IMR-90 (cell line): ENCODE measurements around the gene CALN1. TPM values are rescaled to one million over a fixed set of nuclear protein-coding genes. Genes with fewer than 3 reads are reported as not detected.

ENCODE experiments used
- ATAC-seq: fragments of 200-7000 bp; cut with Tn5 transposase; 2 replicates; pipeline ENCODE4 v1.9.1; 2020; ENCODE audit warnings: low read depth, mild to moderate bottlenecking, moderate library complexity
- BruUV-seq: library from RNA; stranded (reverse); fragments of 400-500 nt; replicated peaks from 2 replicates; lab custom pipeline; 2021; lab: Mats Ljungman, UMichigan
- CTCF ChIA-PET: fragments of 300-600 bp; formaldehyde crosslinking; extraction: SDS; loops from one replicate; lab custom pipeline; 2021; ENCODE audit warnings: antibody characterized with exemption; lab: Yijun Ruan, JAX
- POLR2A ChIA-PET: fragments of 300-600 bp; sonication (Branson Sonifier 250); formaldehyde crosslinking; loops from one replicate; lab custom pipeline; 2022; ENCODE audit warnings: antibody characterized with exemption; ENCODE audit not compliant: unreplicated experiment; lab: Charles Lee
- DNase-seq: peaks from one replicate; pipeline ENCODE4 v3.0.0; 2013
- H2AFZ ChIP-seq: replicated peaks from 2 replicates; pipeline ENCODE3; 2013; ENCODE audit warnings: low read length, mild to moderate bottlenecking; ENCODE audit not compliant: poor library complexity
- H2AK5ac ChIP-seq: 2 replicates; pipeline ENCODE4 v1.6.1; 2013; ENCODE audit warnings: low read depth, low read length, inconsistent platforms
- H2AK9ac ChIP-seq: replicated peaks from 2 replicates; pipeline ENCODE3; 2013; ENCODE audit warnings: mild to moderate bottlenecking, low read depth, low read length, moderate library complexity; ENCODE audit not compliant: poor library complexity
- H2BK120ac ChIP-seq: 2 replicates; pipeline ENCODE4 v1.6.1; 2013; ENCODE audit warnings: low read depth, low read length, inconsistent platforms
- H2BK15ac ChIP-seq: 3 replicates; pipeline ENCODE4 v1.6.1; 2013; ENCODE audit warnings: low read depth, low read length, inconsistent platforms
- H2BK20ac ChIP-seq: 2 replicates; pipeline ENCODE4 v1.6.1; 2013; ENCODE audit warnings: low read depth, mild to moderate bottlenecking, inconsistent platforms, low read length, moderate library complexity
- H2BK5ac ChIP-seq: 2 replicates; pipeline ENCODE4 v1.6.1; 2013; ENCODE audit warnings: mild to moderate bottlenecking, low read depth, low read length, inconsistent platforms; ENCODE audit not compliant: poor library complexity, severe bottlenecking
- H3K14ac ChIP-seq: replicated peaks from 2 replicates; pipeline ENCODE4 v1.6.1; 2013; ENCODE audit warnings: low read depth, low read length, inconsistent platforms
- H3K18ac ChIP-seq: 2 replicates; pipeline ENCODE4 v1.6.1; 2013; ENCODE audit warnings: low read depth, low read length, control low read depth
- H3K23ac ChIP-seq: 2 replicates; pipeline ENCODE4 v1.6.1; 2013; ENCODE audit warnings: low read depth, low read length, inconsistent platforms
- H3K27ac ChIP-seq: 2 replicates; pipeline ENCODE4 v1.5.1; 2013; ENCODE audit warnings: mild to moderate bottlenecking, control low read depth, low read length; ENCODE audit not compliant: insufficient read depth
- H3K27me3 ChIP-seq: 2 replicates; pipeline ENCODE4 v1.6.1; 2013; ENCODE audit warnings: low read length; ENCODE audit not compliant: control insufficient read depth, insufficient read depth
- H3K36me3 ChIP-seq: 2 replicates; pipeline ENCODE4 v1.6.1; 2013; ENCODE audit warnings: low read length, mixed read lengths; ENCODE audit not compliant: control insufficient read depth, insufficient read depth
- H3K4ac ChIP-seq: 2 replicates; pipeline ENCODE4 v1.6.1; 2013; ENCODE audit warnings: low read depth, low read length, inconsistent platforms
- H3K4me1 ChIP-seq: 2 replicates; pipeline ENCODE4 v1.6.1; 2013; ENCODE audit warnings: low read length, mixed read lengths; ENCODE audit not compliant: control insufficient read depth, insufficient read depth
- H3K4me2 ChIP-seq: 2 replicates; pipeline ENCODE4 v1.6.1; 2013; ENCODE audit warnings: low read depth, mild to moderate bottlenecking, control low read depth, low read length, moderate library complexity
- H3K4me3 ChIP-seq: 2 replicates; pipeline ENCODE4 v1.5.1; 2013; ENCODE audit warnings: low read depth, mild to moderate bottlenecking, control low read depth, low read length, moderate library complexity; ENCODE audit not compliant: insufficient read depth
- H3K56ac ChIP-seq: 2 replicates; pipeline ENCODE4 v1.6.1; 2013; ENCODE audit warnings: low read length, inconsistent platforms; ENCODE audit not compliant: insufficient read depth; ENCODE audit errors: extremely low read depth
- H3K79me1 ChIP-seq, 2 experiments: 2 replicates each; pipeline ENCODE4 v1.6.1; 2013; ENCODE audit warnings: low read length in 2 of 2, inconsistent platforms in 1 of 2, low read depth in 1 of 2
- H3K9ac ChIP-seq: 2 replicates; pipeline ENCODE4 v1.6.1; 2013; ENCODE audit warnings: low read depth, low read length, control low read depth
- H3K9me1 ChIP-seq: 2 replicates; pipeline ENCODE4 v1.6.1; 2013; ENCODE audit warnings: low read length, inconsistent platforms; ENCODE audit not compliant: insufficient read depth
- H3K9me3 ChIP-seq: 2 replicates; pipeline ENCODE4 v1.6.1; 2013; ENCODE audit warnings: low read length; ENCODE audit not compliant: control insufficient read depth, insufficient read depth
- H4K20me1 ChIP-seq: 2 replicates; pipeline ENCODE4 v1.6.1; 2013; ENCODE audit warnings: low read length, inconsistent platforms; ENCODE audit not compliant: insufficient read depth
- H4K5ac ChIP-seq: 2 replicates; pipeline ENCODE4 v1.6.1; 2013; ENCODE audit warnings: mild to moderate bottlenecking, low read depth, low read length, control low read depth
- H4K8ac ChIP-seq, 2 experiments: 2 replicates each; pipeline ENCODE4 v1.6.1; 2013; ENCODE audit warnings: low read depth in 2 of 2, low read length in 2 of 2, control low read depth in 1 of 2, inconsistent platforms in 1 of 2
- H4K91ac ChIP-seq: 2 replicates; pipeline ENCODE4 v1.6.1; 2013; ENCODE audit warnings: low read depth, low read length, inconsistent platforms; ENCODE audit not compliant: insufficient read depth
- BHLHE40 ChIP-seq: fragments of 150-350 bp; IDR thresholded peaks from 2 replicates; pipeline ENCODE4 v1.6.1; 2016; ENCODE audit warnings: mild to moderate bottlenecking, low read depth, low read length
- CEBPB ChIP-seq: IDR thresholded peaks from 2 replicates; pipeline ENCODE4 v1.6.1; 2012; ENCODE audit warnings: low read depth, low read length, improper control_type of control experiment
- CHD1 ChIP-seq: IDR thresholded peaks from 2 replicates; pipeline ENCODE4 v1.6.1; 2012; ENCODE audit warnings: low read depth, low read length, improper control_type of control experiment
- CTCF ChIP-seq: conservative IDR thresholded peaks from 2 replicates; pipeline ENCODE4 v1.5.1; 2012; ENCODE audit warnings: mild to moderate bottlenecking, low read depth, low read length, improper control_type of control experiment
- ELK1 ChIP-seq: fragments of 150-350 bp; IDR thresholded peaks from 2 replicates; pipeline ENCODE4 v1.6.1; 2016; ENCODE audit warnings: low read depth, mild to moderate bottlenecking, low read length, moderate library complexity, borderline replicate concordance
- FOS ChIP-seq: fragments of 150-350 bp; IDR thresholded peaks from 2 replicates; pipeline ENCODE4 v1.6.1; 2016; ENCODE audit warnings: low read depth, low read length
- MAFK ChIP-seq: IDR thresholded peaks from 2 replicates; pipeline ENCODE4 v1.6.1; 2012; ENCODE audit warnings: low read depth, low read length, improper control_type of control experiment
- MAZ ChIP-seq: IDR thresholded peaks from 2 replicates; pipeline ENCODE4 v1.6.1; 2012; ENCODE audit warnings: low read depth, mild to moderate bottlenecking, low read length, improper control_type of control experiment, moderate library complexity, borderline replicate concordance
- MXI1 ChIP-seq: IDR thresholded peaks from 2 replicates; pipeline ENCODE4 v1.6.1; 2012; ENCODE audit warnings: low read depth, mild to moderate bottlenecking, low read length, moderate library complexity, borderline replicate concordance
- NFE2L2 ChIP-seq: fragments of 150-350 bp; IDR thresholded peaks from 2 replicates; pipeline ENCODE4 v1.6.1; 2016; ENCODE audit warnings: low read depth, mild to moderate bottlenecking, low read length
- POLR2A ChIP-seq: IDR thresholded peaks from 2 replicates; pipeline ENCODE4 v1.6.1; 2012; ENCODE audit warnings: mild to moderate bottlenecking, low read depth, low read length
- RAD21 ChIP-seq: IDR thresholded peaks from 2 replicates; pipeline ENCODE4 v1.6.1; 2012; ENCODE audit warnings: low read length, improper control_type of control experiment
- RCOR1 ChIP-seq: IDR thresholded peaks from 2 replicates; pipeline ENCODE4 v1.6.1; 2012; ENCODE audit warnings: mild to moderate bottlenecking, low read length, improper control_type of control experiment; ENCODE audit not compliant: insufficient replicate concordance
- RFX5 ChIP-seq: IDR thresholded peaks from 2 replicates; pipeline ENCODE4 v1.8.0; 2012; ENCODE audit warnings: low read depth, mild to moderate bottlenecking, low read length, moderate library complexity
- SMC3 ChIP-seq: fragments of 150-350 bp; IDR thresholded peaks from 2 replicates; pipeline ENCODE4 v1.6.1; 2016; ENCODE audit warnings: low read depth, mild to moderate bottlenecking, antibody characterized with exemption, low read length, moderate library complexity
- USF2 ChIP-seq: fragments of 150-350 bp; IDR thresholded peaks from 2 replicates; pipeline ENCODE4 v1.6.1; 2017; ENCODE audit warnings: mild to moderate bottlenecking, antibody characterized with exemption, low read length, low read depth
- WGBS, 2 experiments: methylation state at CpG; one replicate each; pipeline versions ENCODE4 v1.1.5 to v1.1.7; 2013; ENCODE audit warnings: missing lambda C conversion rate in 2 of 2; ENCODE audit not compliant: insufficient read length in 1 of 2; ENCODE audit errors: extremely low coverage in 2 of 2; 5-methylcytosine and 5-hydroxymethylcytosine counted together
- dilution Hi-C: fragments of 300-500 bp; cut with HindIII; formaldehyde crosslinking; loops from one replicate; pipeline ENCODE4 v1.14.3; 2018; ENCODE audit warnings: low sequenced_read_pairs; ENCODE audit not compliant: unreplicated experiment
- in situ Hi-C: fragments of 300-500 bp; cut with MboI; formaldehyde crosslinking; loops from 3 replicates; pipeline ENCODE4 v1.14.3; 2019; ENCODE audit warnings: low sequenced_read_pairs, inconsistent platforms, mixed read lengths
- intact Hi-C: fragments of 100-400 bp; cut with micrococcal nuclease; formaldehyde crosslinking; loops from 2 replicates; pipeline ENCODE4 v1.10.0; 2022
- polyA plus RNA-seq, 3 experiments: library from polyadenylated mRNA; depleted of rRNA; stranded (reverse); fragments of >200 nt; gene quantifications; 2 replicates each; pipeline ENCODE4 v1.2.3, GENCODE V29; 2012; ENCODE audit warnings: low replicate concordance in 1 of 3
- total RNA-seq: library from RNA; depleted of rRNA; stranded (reverse); fragments of >200 nt; gene quantifications from 2 replicates; pipeline ENCODE4 v1.2.3, GENCODE V29; 2012

Gene CALN1
- total and polyA plus RNA-seq, 2 of the 4 experiments (the other 2 are of a cell fraction) = not detected

DNA sequence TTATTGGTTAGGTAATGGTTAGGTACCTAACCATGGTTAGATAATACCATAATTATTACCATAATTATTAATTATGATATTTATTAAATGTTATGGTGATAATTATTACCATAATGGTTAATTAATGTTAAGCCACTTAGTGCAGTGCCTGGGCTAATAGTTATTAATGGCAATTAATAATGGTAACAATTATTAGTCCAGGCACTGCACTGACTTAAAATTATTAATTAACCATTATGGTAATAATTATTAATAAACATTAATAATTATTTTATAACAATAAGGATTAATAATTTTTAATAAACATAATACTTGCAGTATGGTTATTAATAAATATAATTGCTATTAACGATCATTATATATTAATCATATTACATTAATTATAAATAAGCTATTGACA, 604.0 kb downstream of the CALN1 start:
- Histone ChIP-seq H3K4ac (no peak overlapping the region), H3K36me3 (no peaks in the 10 kb centered on the region), H3K9me1 (no peaks in the 10 kb centered on the region), H4K91ac (no peak overlapping the region), H3K14ac (no peak overlapping the region), H4K5ac (no peak overlapping the region), H3K9me3 (peaks cover 21% of the 10 kb centered on the region), H3K56ac (no peak overlapping the region), H3K4me1 (no peaks in the 10 kb centered on the region), H2AK5ac (no peak overlapping the region), H3K23ac (no peak overlapping the region), H3K4me2 (no peak overlapping the region), H2BK20ac (no peak overlapping the region), H3K18ac (no peak overlapping the region), H2AK9ac (no peak overlapping the region), H2BK5ac (no peak overlapping the region), H4K20me1 (no peaks in the 10 kb centered on the region), H2AFZ (no peak overlapping the region), H3K9ac (no peak overlapping the region), H2BK120ac (no peak overlapping the region), H3K79me1 (no peaks in the 10 kb centered on the region), H3K27ac (no peak overlapping the region), H2BK15ac (no peak overlapping the region), H3K4me3 (no peak overlapping the region), H4K8ac (no peak overlapping the region), H3K27me3 (no peaks in the 10 kb centered on the region)
- DNase-seq (no peak), ATAC-seq (no peak)
- ChIA-PET CTCF (interaction anchor here (0.6 kb wide), 1 partner anchor 24 kb away, joined by 3 read pairs; no protein-coding TSS in a partner anchor), POLR2A (no interaction called here)
- WGBS, 2 experiments = no CpG with 5 or more reads among the region's 1 CpG
- no TSS peak for BruUV-seq
- intact Hi-C loops (no loop called here), dilution Hi-C loops (no loop called here), in situ Hi-C loops (no loop called here)
- TF ChIP-seq MXI1 = no peak
- no peak for TF ChIP-seq NFE2L2
- TF ChIP-seq RAD21 = no peak
- no peak for TF ChIP-seq CHD1
- TF ChIP-seq MAFK = no peak
- TF ChIP-seq POLR2A = no peak
- TF ChIP-seq MAZ = no peak
- no peak for TF ChIP-seq RFX5
- TF ChIP-seq USF2 = no peak
- TF ChIP-seq FOS = no peak
- no peak for TF ChIP-seq CEBPB
- TF ChIP-seq BHLHE40 = no peak
- TF ChIP-seq ELK1 = no peak
- TF ChIP-seq SMC3 = no peak
- no peak for TF ChIP-seq RCOR1
- TF ChIP-seq CTCF = no peak
